H9 (cell line): ENCODE measurements around the gene TMEM178B. TPM values are rescaled to one million over a fixed set of nuclear protein-coding genes. Genes with fewer than 3 reads are reported as not detected.
"Not testable (repeated sequence)": the region's sequence is repeated elsewhere in the genome, so short reads cannot be mapped to it uniquely, and the experiment has no call there.

ENCODE experiments used
- DNase-seq: peaks from one replicate; pipeline ENCODE4 v3.0.0-alpha.2; 2017
- H2AFZ ChIP-seq: one replicate; pipeline ENCODE4 v1.6.1; 2013; ENCODE audit warnings: mild to moderate bottlenecking, low read length, control low read depth, moderate library complexity
- H2AK5ac ChIP-seq: 2 replicates; pipeline ENCODE4 v1.6.1; 2013; ENCODE audit warnings: low read length, control low read depth, mixed read lengths; ENCODE audit not compliant: insufficient read length
- H2BK120ac ChIP-seq: one replicate; pipeline ENCODE4 v1.6.1; 2013; ENCODE audit warnings: low read depth, mild to moderate bottlenecking, low read length, control low read depth, inconsistent platforms; ENCODE audit not compliant: poor library complexity, severe bottlenecking
- H2BK12ac ChIP-seq: 2 replicates; pipeline ENCODE4 v1.6.1; 2013; ENCODE audit warnings: low read length, control low read depth, mixed read lengths, low read depth; ENCODE audit not compliant: insufficient read length
- H2BK15ac ChIP-seq: 2 replicates; pipeline ENCODE4 v1.6.1; 2013; ENCODE audit warnings: low read depth, low read length, control low read depth
- H2BK20ac ChIP-seq: one replicate; pipeline ENCODE4 v1.6.1; 2013; ENCODE audit warnings: low read depth, mild to moderate bottlenecking, low read length, control low read depth, inconsistent platforms; ENCODE audit not compliant: poor library complexity, severe bottlenecking
- H2BK5ac ChIP-seq: 2 replicates; pipeline ENCODE4 v1.6.1; 2013; ENCODE audit warnings: low read length, control low read depth, mixed read lengths; ENCODE audit not compliant: insufficient read length
- H3K14ac ChIP-seq: 2 replicates; pipeline ENCODE4 v1.6.1; 2013; ENCODE audit warnings: low read length, control low read depth; ENCODE audit not compliant: insufficient read depth
- H3K18ac ChIP-seq: 2 replicates; pipeline ENCODE4 v1.6.1; 2013; ENCODE audit warnings: low read depth, mild to moderate bottlenecking, mixed read lengths, low read length, control low read depth; ENCODE audit not compliant: insufficient read length
- H3K23ac ChIP-seq: 2 replicates; pipeline ENCODE4 v1.6.1; 2013; ENCODE audit warnings: low read length, control low read depth, mixed read lengths, low read depth; ENCODE audit not compliant: insufficient read length
- H3K23me2 ChIP-seq: 2 replicates; pipeline ENCODE4 v1.6.1; 2013; ENCODE audit warnings: low read depth, mild to moderate bottlenecking, mixed read lengths, low read length, control low read depth; ENCODE audit not compliant: insufficient read length, poor library complexity, severe bottlenecking
- H3K27ac ChIP-seq: 2 replicates; pipeline ENCODE4 v1.5.1; 2013; ENCODE audit warnings: low read length, control low read depth, mixed read lengths, low read depth; ENCODE audit not compliant: insufficient read length
- H3K27me3 ChIP-seq: 2 replicates; pipeline ENCODE4 v1.6.1; 2013; ENCODE audit warnings: low read length, control low read depth, inconsistent platforms; ENCODE audit not compliant: insufficient read depth
- H3K4ac ChIP-seq: 2 replicates; pipeline ENCODE4 v1.6.1; 2013; ENCODE audit warnings: low read depth, mild to moderate bottlenecking, control low read depth, inconsistent platforms, low read length, moderate library complexity
- H3K4me1 ChIP-seq: 2 replicates; pipeline ENCODE4 v1.6.1; 2013; ENCODE audit warnings: low read length, control low read depth, inconsistent platforms; ENCODE audit not compliant: insufficient read depth
- H3K4me2 ChIP-seq: 2 replicates; pipeline ENCODE4 v1.6.1; 2013; ENCODE audit warnings: low read length, control low read depth, mixed read lengths; ENCODE audit not compliant: insufficient read length, insufficient read depth
- H3K56ac ChIP-seq: 2 replicates; pipeline ENCODE4 v1.6.1; 2013; ENCODE audit warnings: low read depth, mild to moderate bottlenecking, mixed read lengths, low read length, control low read depth; ENCODE audit not compliant: insufficient read length
- H3K79me1 ChIP-seq: 2 replicates; pipeline ENCODE4 v1.6.1; 2013; ENCODE audit warnings: low read depth, mild to moderate bottlenecking, moderate library complexity, low read length, control low read depth, inconsistent platforms; ENCODE audit not compliant: insufficient read depth, poor library complexity, severe bottlenecking
- H3K79me2 ChIP-seq: 2 replicates; pipeline ENCODE4 v1.6.1; 2013; ENCODE audit warnings: low read length, control low read depth, inconsistent platforms; ENCODE audit not compliant: insufficient read depth
- H3K9ac ChIP-seq: 2 replicates; pipeline ENCODE4 v1.6.1; 2013; ENCODE audit warnings: low read length, control low read depth, mixed read lengths; ENCODE audit not compliant: insufficient read length; ENCODE audit errors: extremely low read depth
- H3K9me3 ChIP-seq: one replicate; pipeline ENCODE4 v1.6.1; 2013; ENCODE audit warnings: low read depth, low read length, inconsistent platforms; ENCODE audit not compliant: control insufficient read depth
- H3T11ph ChIP-seq: one replicate; pipeline ENCODE4 v1.6.1; 2013; ENCODE audit warnings: mild to moderate bottlenecking, low read length, control low read depth, inconsistent platforms
- H4K20me1 ChIP-seq: one replicate; pipeline ENCODE4 v1.6.1; 2013; ENCODE audit not compliant: control insufficient read depth, insufficient read length, insufficient read depth
- H4K5ac ChIP-seq: 2 replicates; pipeline ENCODE4 v1.6.1; 2013; ENCODE audit warnings: low read depth, mild to moderate bottlenecking, mixed read lengths, low read length, control low read depth; ENCODE audit not compliant: insufficient read length
- H4K8ac ChIP-seq: replicated peaks from 2 replicates; pipeline ENCODE4 v1.6.1; 2013; ENCODE audit warnings: low read length, control low read depth, mixed read lengths, low read depth; ENCODE audit not compliant: insufficient read length
- H4K91ac ChIP-seq: 2 replicates; pipeline ENCODE4 v1.6.1; 2013; ENCODE audit warnings: low read depth, mild to moderate bottlenecking, moderate library complexity, mixed read lengths, low read length, control low read depth; ENCODE audit not compliant: insufficient read length
- H3K27ac Mint-ChIP-seq, 3 experiments: 2 replicates in 2 of 3; 3 replicates in 1 of 3; pipeline ENCODE4 v1.8.0; 2020 to 2021; ENCODE audit warnings: mixed read lengths in 3 of 3, mild to moderate bottlenecking in 1 of 3, moderate library complexity in 1 of 3
- H3K27me3 Mint-ChIP-seq: 2 replicates; pipeline ENCODE4 v1.8.0; 2021; ENCODE audit warnings: low read depth, mild to moderate bottlenecking, moderate library complexity, mixed read lengths
- H3K36me3 Mint-ChIP-seq, 3 experiments: 2 replicates in 2 of 3; 3 replicates in 1 of 3; pipeline ENCODE4 v1.8.0; 2020 to 2021; ENCODE audit warnings: low read depth in 3 of 3, mixed read lengths in 3 of 3; ENCODE audit not compliant: insufficient read depth in 1 of 3
- H3K4me1 Mint-ChIP-seq, 2 experiments: 2 replicates each; pipeline ENCODE4 v1.8.0; 2020; ENCODE audit warnings: mixed read lengths in 2 of 2
- H3K4me3 Mint-ChIP-seq, 2 experiments: 2 replicates in 1 of 2; 3 replicates in 1 of 2; pipeline ENCODE4 v1.8.0; 2020 to 2021; ENCODE audit warnings: mild to moderate bottlenecking in 2 of 2, mixed read lengths in 2 of 2, moderate library complexity in 1 of 2
- H3K9me3 Mint-ChIP-seq, 2 experiments: 2 replicates in 1 of 2; 3 replicates in 1 of 2; pipeline ENCODE4 v1.8.0; 2020; ENCODE audit warnings: mild to moderate bottlenecking in 2 of 2, mixed read lengths in 2 of 2, moderate library complexity in 1 of 2
- WGBS: extraction: QIAGEN DNeasy Blood & Tissue Kit; methylation state at CpG from one replicate; pipeline ENCODE4 v1.1.7; 2013; ENCODE audit warnings: missing lambda C conversion rate, low lambda C conversion rate, mixed read lengths; ENCODE audit not compliant: insufficient read length; ENCODE audit errors: extremely low coverage; 5-methylcytosine and 5-hydroxymethylcytosine counted together
- total RNA-seq: library from RNA; stranded (reverse); gene quantifications from 2 replicates; pipeline ENCODE4 v1.2.1, GENCODE V29; 2021
- TF ChIP-seq, protein P1 (sequence below): fragments of 200-600 bp; sonication (generic); conservative IDR thresholded peaks from 3 replicates; pipeline ENCODE4 v1.8.0; 2021; ENCODE audit warnings: antibody characterized with exemption, mild to moderate bottlenecking

The TMEM178B gene
- total RNA-seq, 1 experiment from 2014 or later, result 11.3 TPM

DNA sequence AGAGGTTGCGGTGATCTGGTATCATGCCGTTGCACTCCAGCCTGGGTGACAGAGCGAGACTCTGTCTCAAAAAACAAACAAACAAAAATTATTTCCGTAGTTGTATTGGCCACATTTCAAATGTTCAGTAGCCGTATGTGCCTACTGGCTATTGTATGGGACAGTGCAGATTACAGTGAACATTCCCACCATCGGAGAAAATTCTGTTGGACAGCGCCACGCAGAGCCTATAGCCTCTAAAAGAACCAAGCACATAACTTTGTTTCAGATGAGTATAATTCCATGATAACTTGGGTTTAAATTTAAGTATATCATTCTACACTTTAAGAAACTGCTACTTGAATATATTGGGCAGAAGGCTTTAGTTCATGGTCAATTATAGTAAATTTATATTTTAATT, 5.4 kb downstream of the TMEM178B start:
- Histone ChIP-seq H2BK15ac (no peak overlapping the region), H2BK20ac (no peak overlapping the region), H3K27ac (no peak overlapping the region), H3T11ph (no peak overlapping the region), H3K23me2 (peaks cover 7% of the 10 kb centered on the region), H3K14ac (no peak overlapping the region), H2AFZ (no peak overlapping the region), H3K23ac (no peak overlapping the region), H3K4me2 (no peak overlapping the region), H3K79me1 (peaks cover 4% of the 10 kb centered on the region), H3K4ac (no peak overlapping the region), H2BK5ac (no peak overlapping the region), H3K4me1 (no peaks in the 10 kb centered on the region; the same call in 1 of the 2 replicates), H4K91ac (no peak overlapping the region), H4K20me1 (no peaks in the 10 kb centered on the region), H2BK120ac (no peak overlapping the region), H3K18ac (no peak overlapping the region), H3K9ac (no peak overlapping the region), H4K5ac (no peak overlapping the region), H4K8ac (no peak overlapping the region), H2BK12ac (no peak overlapping the region), H2AK5ac (no peak overlapping the region), H3K56ac (no peak overlapping the region), H3K79me2 (peaks cover 6% of the 10 kb centered on the region; the same call in 1 of the 2 replicates), H3K9me3 (no peaks in the 10 kb centered on the region), H3K27me3 (no peaks in the 10 kb centered on the region)
- no peak overlapping the region for H3K4me3 Mint-ChIP-seq
- H3K27ac Mint-ChIP-seq, result no peak overlapping the region
- H3K27me3 Mint-ChIP-seq, result peaks cover 11% of the 10 kb centered on the region
- peaks cover 11 to 13% of the 10 kb centered on the region in 2 experiments for H3K4me1 Mint-ChIP-seq
- no CpG with 5 or more reads among the region's 8 CpGs for WGBS
- TF ChIP-seq, protein P1, sequence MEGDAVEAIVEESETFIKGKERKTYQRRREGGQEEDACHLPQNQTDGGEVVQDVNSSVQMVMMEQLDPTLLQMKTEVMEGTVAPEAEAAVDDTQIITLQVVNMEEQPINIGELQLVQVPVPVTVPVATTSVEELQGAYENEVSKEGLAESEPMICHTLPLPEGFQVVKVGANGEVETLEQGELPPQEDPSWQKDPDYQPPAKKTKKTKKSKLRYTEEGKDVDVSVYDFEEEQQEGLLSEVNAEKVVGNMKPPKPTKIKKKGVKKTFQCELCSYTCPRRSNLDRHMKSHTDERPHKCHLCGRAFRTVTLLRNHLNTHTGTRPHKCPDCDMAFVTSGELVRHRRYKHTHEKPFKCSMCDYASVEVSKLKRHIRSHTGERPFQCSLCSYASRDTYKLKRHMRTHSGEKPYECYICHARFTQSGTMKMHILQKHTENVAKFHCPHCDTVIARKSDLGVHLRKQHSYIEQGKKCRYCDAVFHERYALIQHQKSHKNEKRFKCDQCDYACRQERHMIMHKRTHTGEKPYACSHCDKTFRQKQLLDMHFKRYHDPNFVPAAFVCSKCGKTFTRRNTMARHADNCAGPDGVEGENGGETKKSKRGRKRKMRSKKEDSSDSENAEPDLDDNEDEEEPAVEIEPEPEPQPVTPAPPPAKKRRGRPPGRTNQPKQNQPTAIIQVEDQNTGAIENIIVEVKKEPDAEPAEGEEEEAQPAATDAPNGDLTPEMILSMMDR, result no peak
- DNase-seq, result no peak
- H3K36me3 Mint-ChIP-seq, result peaks cover 0 to 2% (median 0%) of the 10 kb centered on the region in 3 experiments; a peak in 2 of 7 replicates
- no peaks in the 10 kb centered on the region for H3K9me3 Mint-ChIP-seq

DNA sequence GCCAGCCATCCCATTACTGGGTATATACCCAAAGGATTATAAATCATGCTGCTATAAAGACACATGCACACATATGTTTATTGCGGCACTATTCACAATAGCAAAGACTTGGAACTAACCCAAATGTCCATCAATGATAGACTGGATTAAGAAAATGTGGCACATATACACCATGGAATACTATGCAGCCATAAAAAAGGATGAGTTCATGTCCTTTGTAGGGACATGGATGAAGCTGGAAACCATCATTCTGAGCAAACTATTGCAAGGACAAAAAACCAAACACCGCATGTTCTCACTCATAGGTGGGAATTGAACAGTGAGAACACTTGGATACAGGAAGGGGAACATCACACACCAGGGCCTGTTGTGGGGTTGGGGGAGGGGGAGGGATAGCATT, 15.6 kb downstream of the TMEM178B start:
- H3K27ac Mint-ChIP-seq, H3K79me2 ChIP-seq, H3K36me3 Mint-ChIP-seq, H3K27me3 Mint-ChIP-seq, H3K9ac ChIP-seq, H2BK15ac ChIP-seq, H2BK20ac ChIP-seq, DNase-seq, H3K56ac ChIP-seq, H3K4me3 Mint-ChIP-seq, H3K4me1 ChIP-seq, H3T11ph ChIP-seq, H3K4me2 ChIP-seq, H3K14ac ChIP-seq, H2AK5ac ChIP-seq, H2BK12ac ChIP-seq, H2AFZ ChIP-seq, H3K4me1 Mint-ChIP-seq, H2BK120ac ChIP-seq, H4K5ac ChIP-seq, H4K91ac ChIP-seq, H2BK5ac ChIP-seq, H3K9me3 ChIP-seq, H3K79me1 ChIP-seq, H3K23me2 ChIP-seq, H3K27ac ChIP-seq, H3K9me3 Mint-ChIP-seq, H3K23ac ChIP-seq, H3K4ac ChIP-seq, H3K18ac ChIP-seq, H3K27me3 ChIP-seq, H4K8ac ChIP-seq, H4K20me1 ChIP-seq: not testable (repeated sequence)
- no CpG with 5 or more reads among the region's 2 CpGs for WGBS
